ENCODE data around the gene REST. TPM values are rescaled to one million over a fixed set of nuclear protein-coding genes. Genes with fewer than 3 reads are reported as not detected.

Gene REST
- total RNA-seq, 5 donors from 2014 or later (not counting 1 experiment from before 2014, with no cell fraction given) = 57.0 to 72.1 (median 67.4) TPM

- CTCF ChIA-PET = no interaction called here
Observed at GRCh38 chr4:56999751-57000150, 92.1 kb downstream of the REST start.

GRCh38 chr4:57013543-57014120, 105.9 kb downstream of the REST start:
- Histone ChIP-seq H3K27ac (ENCODE audit: low read length) (no peak overlapping the region), H3K4me1 (ENCODE audit: control insufficient read depth in 1 of 2, extremely low read depth in 1 of 2, insufficient read depth in 2 of 2, low read length in 2 of 2) (no peaks in the 10 kb centered on the region), H3K27me3 (replicated peaks in 1 of 2; ENCODE audit: control insufficient read depth in 2 of 2, extremely low read depth in 1 of 2, insufficient read depth in 2 of 2, low read length in 1 of 2) (no peaks in the 10 kb centered on the region), H3K4me3 (ENCODE audit: control insufficient read depth in 1 of 2, extremely low read depth in 1 of 2, low read length in 1 of 2) (no peak overlapping the region), H3K36me3 (ENCODE audit: control insufficient read depth in 2 of 2, extremely low read depth in 1 of 2, insufficient read depth in 1 of 2, low read length in 1 of 2) (peaks cover 14 to 82% of the 10 kb centered on the region in 2 donors), H3K9me3 (no peaks in the 10 kb centered on the region)
- peaks cover 0 to 11% (median 2%) of the 10 kb centered on the region in 3 donors for H3K4me1 Mint-ChIP-seq
- no peak overlapping the region for H3K27ac Mint-ChIP-seq
- no peaks in the 10 kb centered on the region for H3K27me3 Mint-ChIP-seq
- POLR2A ChIA-PET = interaction anchor here (0.6 to 0.7 kb wide), 3 partner anchors 32 to 92 kb away, joined by 3 to 5 read pairs (median 4); partner anchors contain the start of gene NOA1 (in 1 of the 2)
- ATAC-seq (replicated peaks in 1 of 4) = no peak
- CTCF ChIA-PET = interaction anchor here in 1 of 2 donors (0.5 to 0.9 kb wide), 2 partner anchors 12 to 22 kb away, joined by 3 to 4 read pairs; no protein-coding TSS in a partner anchor
- H3K4me3 Mint-ChIP-seq = no peak overlapping the region
- H3K36me3 Mint-ChIP-seq = peaks cover 53% of the 10 kb centered on the region
- DNase-seq = no peak
- 100% methylated on average over 1 of the region's 4 CpGs for WGBS (ENCODE audit: insufficient coverage)
- H3K9me3 Mint-ChIP-seq = no peaks in the 10 kb centered on the region

More at GRCh38 chr4:56999751-57000150, 92.1 kb downstream of the REST start:
- H3K36me3 ChIP-seq (ENCODE audit: control insufficient read depth in 2 of 2, extremely low read depth in 1 of 2, insufficient read depth in 1 of 2, low read length in 1 of 2) = peaks cover 11 to 67% of the 10 kb centered on the region in 2 donors
- Mint-ChIP-seq H3K9me3 (no peaks in the 10 kb centered on the region), H3K27ac (no peak overlapping the region), H3K27me3 (no peaks in the 10 kb centered on the region), H3K36me3 (peaks cover 48% of the 10 kb centered on the region), H3K4me3 (no peak overlapping the region), H3K4me1 (peaks cover 6 to 10% (median 9%) of the 10 kb centered on the region in 3 donors)
- H3K27ac ChIP-seq (ENCODE audit: low read length) = no peak overlapping the region
- H3K4me1 ChIP-seq (ENCODE audit: control insufficient read depth in 1 of 2, extremely low read depth in 1 of 2, insufficient read depth in 2 of 2, low read length in 2 of 2) = no peaks in the 10 kb centered on the region
- ATAC-seq (replicated peaks in 1 of 4) (no peak), DNase-seq (no peak)
- H3K27me3 ChIP-seq (replicated peaks in 1 of 2; ENCODE audit: control insufficient read depth in 2 of 2, extremely low read depth in 1 of 2, insufficient read depth in 2 of 2, low read length in 1 of 2) = no peaks in the 10 kb centered on the region
- POLR2A ChIA-PET = interaction anchor here in 1 of 2 donors (0.6 kb wide), 1 partner anchor 1119 kb away, joined by 3 read pairs; no protein-coding TSS in a partner anchor
- 80% methylated on average over 1 of the region's 1 CpG for WGBS (ENCODE audit: insufficient coverage)
- no peak overlapping the region for H3K4me3 ChIP-seq (ENCODE audit: control insufficient read depth in 1 of 2, extremely low read depth in 1 of 2, low read length in 1 of 2)
- H3K9me3 ChIP-seq = no peaks in the 10 kb centered on the region

Other genes starting within 250 kb of the REST start
- 10 to 100 TPM in 4 of 5 donors, 1 to 10 TPM in 1; 6.3 to 34.9 (median 23.4) TPM for gene HOPX, start 226.6 kb upstream of the REST start, total RNA-seq
- 10 to 100 TPM in 1 of 5 donors, 1 to 10 TPM in 4; 2.0 to 11.6 (median 3.9) TPM for gene SPINK2, start 86.2 kb upstream of the REST start, total RNA-seq
- 10 to 100 TPM; 15.2 to 27.2 (median 22.1) TPM for gene NOA1, start 69.7 kb downstream of the REST start, total RNA-seq
- gene POLR2B, start 71.0 kb downstream of the REST start, total RNA-seq = 100 to 1,000 TPM in 3 of 5 donors, 10 to 100 TPM in 2; 79.4 to 112 (median 106) TPM
- 1 to 10 TPM in 4 of 5 donors, not detected in 1; 1.9 to 2.4 (median 2.0) TPM for gene IGFBP7, start 202.5 kb downstream of the REST start, total RNA-seq

All from T-cell (primary cell).